DMS53 (cell line): ENCODE data around the gene MFSD12.
A peak's percentile ranks its signal among the peaks of the same experiment; 100 is the strongest.

Experiments
- DNase-seq: peaks from one replicate; lab custom pipeline; 2025; lab: John Stamatoyannopoulos, UW

MFSD12 gene

DNA sequence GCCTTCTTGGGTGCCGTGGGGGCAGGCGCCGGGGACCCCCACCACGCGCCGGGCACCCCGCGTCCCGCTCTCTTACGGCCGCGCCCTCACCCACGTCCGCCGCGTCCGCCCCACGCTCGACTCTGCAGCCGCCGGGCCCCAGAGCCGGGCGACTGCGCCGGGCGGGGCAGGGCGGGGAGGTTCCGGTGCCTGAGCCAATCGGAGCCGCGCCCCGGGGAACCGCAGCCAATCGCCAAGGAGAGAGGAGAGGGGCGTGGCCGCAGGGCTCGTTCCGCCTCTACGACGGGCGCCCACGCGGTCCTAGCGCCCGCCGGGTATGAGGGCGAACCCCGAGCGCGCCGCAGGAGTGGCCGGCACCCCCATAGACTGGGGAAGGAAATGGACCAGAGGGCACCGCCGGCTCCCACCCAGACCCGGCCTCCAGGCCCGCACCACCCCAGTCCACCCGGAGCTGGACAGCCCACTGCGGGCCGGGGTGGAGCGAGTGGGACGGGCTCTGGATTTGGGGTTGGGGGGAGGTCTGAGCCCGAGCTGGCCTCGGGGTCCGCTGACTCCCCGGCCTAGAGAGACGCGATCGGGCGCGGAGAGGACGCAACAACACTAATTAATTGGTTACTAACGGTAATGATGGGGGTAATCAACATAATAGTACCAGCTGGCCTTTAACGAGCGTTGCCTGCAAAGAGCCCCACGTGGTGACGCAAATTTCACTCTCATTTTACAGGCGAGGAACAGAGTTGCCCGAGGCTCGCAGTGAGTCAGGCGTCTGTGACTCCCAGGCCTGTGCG, at the start of gene MFSD12:
Gene MFSD12, minus strand, starts transcription at position 126 of the 788 bp plus-strand sequence. CDS start 183 bp downstream, outside the sequence.
- DNase-seq, result peak; percentile 95

DNA sequence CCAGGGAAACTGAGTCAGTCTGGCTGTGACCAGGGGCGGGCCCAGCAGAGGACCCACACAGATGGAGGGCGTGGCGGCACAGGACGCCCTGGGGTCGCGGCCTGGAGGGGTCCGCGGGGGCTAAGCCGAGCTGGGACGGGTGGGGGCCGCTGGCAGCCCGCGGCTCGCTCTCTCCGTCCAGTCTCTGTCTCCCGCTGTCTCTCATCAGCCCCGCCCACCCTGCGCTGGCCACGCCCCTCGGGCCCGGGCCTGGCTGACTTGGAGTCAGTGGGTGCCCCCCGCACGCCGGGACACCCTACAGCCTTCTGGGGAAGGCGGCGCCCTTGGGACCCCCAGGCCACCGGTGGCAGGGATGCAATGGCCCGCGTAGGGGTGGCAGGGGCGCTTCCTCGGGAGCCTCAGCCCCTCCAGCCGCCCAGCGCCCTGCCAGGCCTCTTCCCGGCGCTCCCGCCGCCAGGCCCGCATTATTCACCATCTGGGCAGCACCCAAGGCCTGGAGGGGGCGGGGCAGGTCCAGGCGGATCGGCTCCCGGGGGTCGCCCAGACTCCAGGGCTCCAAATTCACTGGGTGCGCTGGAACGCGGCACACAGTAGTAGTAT, 49.4 kb upstream of the MFSD12 start, which contains the start of gene TBXA2R:
Gene TBXA2R, minus strand, starts transcription at position 186 of the 600 bp plus-strand sequence. CDS start 6,241 bp downstream, outside the sequence.
- peak; percentile 68 for DNase-seq

DNA sequence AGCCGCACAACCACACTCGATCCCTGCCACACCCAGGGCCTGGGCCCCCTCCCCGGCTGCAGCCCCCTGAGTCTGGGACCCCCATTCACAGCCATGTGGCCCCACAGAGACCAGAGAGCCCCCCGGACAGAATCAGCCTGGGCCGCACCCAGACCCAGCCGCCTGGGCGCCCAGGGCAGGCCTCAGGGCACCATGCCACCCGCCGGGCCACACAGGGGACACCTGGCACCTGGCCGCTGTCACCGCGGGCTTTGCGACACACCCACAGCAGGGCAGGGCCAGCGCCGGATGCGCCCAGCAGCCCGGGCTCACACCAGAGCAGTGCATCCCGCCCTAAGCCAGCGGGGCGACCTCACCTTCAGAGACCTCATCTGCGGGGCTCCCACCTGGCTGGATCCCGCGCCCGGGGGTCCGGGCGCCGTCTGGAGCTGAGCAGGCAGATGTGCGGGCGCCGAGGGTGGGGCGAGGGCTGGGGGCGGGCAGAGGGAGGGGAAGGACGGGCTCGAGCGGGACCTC, 48.8 kb upstream of the MFSD12 start:
- peak; percentile 86 for DNase-seq

DNA sequence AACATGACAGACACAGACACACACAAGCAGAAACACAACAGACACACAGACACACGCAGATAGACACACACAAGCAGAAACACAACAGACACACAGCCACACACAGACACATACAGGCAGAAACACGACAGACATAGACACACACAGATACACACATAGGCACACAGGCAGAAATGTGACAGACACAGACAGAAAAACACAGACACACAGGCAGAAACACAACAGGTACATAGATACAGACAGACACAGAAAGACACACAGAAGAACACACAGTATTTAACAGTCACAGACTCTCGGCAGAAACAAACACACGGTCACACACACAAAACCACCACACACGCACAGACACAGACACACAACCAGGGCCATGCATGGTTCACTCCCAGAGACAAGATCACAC, 48.4 kb upstream of the MFSD12 start:
- DNase-seq, result no peak

DNA sequence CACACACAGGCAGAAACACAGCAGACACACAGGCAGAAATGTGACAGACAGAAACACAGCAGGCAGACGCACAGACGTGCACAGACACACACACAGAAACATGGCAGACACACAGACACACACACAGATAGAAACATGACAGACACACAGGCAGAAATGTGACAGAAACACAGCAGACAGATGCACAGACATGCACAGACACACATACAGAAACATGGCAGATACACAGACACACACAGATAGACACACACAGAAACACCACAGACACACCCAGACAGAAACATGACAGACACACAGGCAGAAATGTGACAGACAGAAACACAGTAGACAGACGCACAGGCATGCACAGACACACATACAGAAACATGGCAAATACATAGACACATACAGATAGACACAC, 48.0 kb upstream of the MFSD12 start:
- DNase-seq, result no peak

DNA sequence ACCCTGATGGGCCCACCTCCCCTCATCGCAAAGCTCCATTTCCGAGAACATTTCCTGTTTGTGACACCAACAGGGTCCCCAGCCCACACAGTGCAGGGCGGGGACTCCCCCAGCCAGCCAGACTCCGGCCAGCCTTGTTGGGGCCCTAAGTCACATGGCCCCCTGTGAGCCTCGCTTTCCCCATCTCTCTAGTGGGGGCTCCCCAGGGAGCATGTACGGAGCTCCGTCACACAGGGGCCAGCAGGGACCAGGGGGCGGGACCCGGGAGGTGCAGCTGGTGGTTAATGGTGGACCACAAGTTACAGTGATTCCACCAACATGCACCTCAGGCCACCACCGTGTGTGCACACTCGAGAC, 47.6 kb upstream of the MFSD12 start:
- DNase-seq, result no peak

DNA sequence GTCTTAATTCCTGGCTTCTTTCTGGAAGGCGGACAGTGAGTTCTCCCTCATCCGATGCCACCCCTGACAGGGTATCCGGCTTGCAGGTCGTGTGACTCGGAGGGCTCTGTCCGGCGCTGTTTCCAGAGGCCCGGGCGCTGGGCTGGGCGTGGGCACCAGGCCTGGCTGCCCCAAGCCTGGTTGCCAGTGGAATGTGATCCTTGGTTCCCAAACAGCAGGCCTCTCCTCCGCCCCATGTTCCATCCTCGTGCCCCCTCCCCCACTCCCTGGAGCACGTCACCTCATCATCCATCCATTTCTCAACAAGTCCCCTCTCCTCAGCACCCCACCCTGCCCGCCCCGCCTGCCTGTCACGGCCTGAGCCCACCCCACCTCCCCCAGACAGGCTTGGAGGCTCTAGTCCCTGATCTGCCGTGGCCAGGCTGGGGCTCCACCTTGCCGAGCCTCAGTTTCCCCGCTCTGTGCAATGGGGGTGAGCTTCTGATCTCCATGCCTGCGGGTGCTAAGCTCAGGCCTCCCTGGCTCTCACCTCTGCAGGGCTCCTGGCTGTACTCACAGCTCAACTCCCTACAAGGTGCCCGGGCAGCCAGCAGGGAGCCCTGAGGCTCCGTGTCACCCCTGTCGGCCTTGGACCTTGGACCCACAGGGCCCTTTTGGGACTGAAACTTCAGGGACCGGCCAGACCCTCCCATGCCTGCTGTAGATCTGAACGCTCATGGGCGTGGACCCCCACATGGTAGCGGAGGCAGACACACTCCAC, 47.0 kb upstream of the MFSD12 start:
- no peak for DNase-seq

DNA sequence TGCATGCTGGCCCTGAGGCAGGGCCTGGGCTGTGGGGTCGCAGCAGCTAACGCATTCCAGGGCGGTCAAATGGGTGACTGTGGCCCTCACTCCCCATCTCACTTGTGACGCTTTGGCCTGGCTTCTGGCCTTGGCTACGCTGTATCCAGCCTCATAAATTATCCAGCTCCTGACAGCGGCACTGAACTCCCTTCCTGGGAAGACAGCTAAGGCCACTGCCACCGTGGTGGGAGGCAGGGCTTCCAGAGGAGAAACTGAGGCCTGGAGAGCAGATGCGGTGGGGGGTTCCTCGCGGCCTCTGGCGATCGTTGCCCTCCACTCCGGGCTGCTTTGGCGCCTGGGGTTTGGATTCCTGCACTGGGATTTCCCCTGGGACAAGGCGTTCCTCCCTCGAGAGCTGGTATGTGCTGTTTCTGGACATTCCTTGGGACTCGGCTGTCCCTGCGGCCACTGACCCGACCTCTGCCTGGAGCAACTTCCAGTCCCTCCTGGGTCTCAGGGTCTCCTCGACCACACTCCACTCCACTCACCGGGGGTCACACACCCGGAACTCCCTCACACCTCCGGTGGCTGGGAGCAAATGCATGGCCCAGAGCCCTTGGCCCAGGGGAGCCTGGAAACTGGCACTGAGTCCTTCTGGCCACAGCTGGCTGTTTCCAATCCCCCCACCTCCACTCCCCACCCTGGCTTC, 45.9 kb upstream of the MFSD12 start:
- DNase-seq, result no peak

DNA sequence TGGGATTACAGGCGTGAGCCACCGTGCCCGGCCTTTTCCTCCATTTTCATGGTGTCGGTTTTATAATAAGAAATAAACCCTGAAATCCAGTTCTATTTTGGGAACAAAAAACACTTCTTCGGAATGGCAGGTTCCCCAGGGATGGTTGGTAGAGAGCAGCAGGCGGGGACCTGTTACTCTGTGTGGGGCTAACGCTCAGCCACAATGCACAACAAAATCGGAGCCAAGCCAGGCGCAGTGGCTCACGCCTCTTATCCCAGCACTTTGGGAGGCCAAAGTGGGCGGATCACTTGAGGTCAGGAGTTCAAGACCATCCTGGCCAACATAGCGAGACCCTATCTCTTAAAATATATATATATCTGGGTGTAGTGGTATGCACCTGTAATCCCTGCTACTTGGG, 43.6 kb upstream of the MFSD12 start:
- no peak for DNase-seq

DNA sequence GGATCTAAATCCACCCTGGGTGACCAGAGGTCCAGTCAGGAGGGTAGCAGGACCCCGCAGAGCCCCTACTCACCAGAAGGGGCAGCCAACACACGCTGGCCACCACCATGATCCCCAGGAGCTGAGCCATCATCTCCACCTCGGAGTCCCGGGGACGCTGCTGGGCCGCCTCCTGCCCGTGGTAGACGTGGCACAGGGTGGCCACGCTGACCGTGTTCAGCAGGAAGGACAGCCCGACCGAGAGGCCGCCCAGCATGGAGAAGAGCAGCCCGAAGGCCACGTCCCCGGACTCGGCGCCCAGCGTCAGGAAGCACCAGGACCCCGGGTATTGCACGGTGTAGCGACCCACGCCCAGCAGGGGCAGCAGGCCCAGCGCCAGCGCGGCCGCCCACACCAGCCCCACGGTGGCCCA, 42.4 kb upstream of the MFSD12 start:
- DNase-seq, result no peak

DNA sequence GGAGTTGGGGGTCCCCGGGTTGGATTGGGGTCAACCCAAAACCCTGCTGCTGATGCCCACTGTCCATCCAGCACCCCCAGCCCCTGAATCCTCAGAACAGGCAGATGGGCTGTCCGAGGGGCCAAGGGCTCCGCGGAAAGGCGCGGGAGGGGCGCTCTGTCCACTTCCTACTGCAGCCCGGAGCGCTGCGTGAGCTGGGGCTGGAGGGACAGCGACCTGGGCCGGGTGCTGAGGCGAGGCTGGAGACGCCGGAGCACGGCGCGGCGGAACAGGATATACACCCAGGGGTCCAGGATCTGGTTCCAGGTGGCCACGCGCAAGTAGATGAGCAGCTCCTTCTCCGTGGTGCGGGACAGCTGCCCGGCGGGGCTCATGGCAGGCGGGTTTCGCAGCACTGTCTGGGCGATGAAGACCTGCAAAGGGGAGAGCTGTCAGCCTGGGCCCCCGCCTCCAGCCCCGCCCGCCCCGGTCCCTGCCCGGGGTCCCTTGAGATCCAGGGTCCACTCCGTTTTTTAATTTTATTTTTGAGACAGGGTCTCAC, 38.2 kb upstream of the MFSD12 start:
- DNase-seq, result no peak

DNA sequence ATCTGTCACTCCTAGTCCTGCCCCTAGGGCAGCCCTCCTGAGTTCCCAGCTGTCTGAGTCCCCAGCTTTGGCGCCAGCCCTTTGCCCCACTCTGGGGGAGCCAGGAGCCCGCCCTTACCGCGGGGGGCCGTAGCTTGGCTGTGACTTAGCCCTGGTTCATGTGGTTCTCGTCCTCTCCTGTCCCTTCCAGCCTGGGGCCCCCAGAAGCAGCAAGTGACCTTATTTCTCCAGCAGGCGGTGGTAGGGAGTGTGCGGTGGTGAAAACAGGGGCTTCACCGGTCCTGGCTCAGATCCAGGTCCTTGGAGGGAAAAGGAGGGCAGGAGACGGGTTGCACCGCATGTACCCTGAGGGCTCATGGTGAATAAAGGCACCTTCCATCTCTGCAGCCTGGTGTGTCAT, 35.8 kb upstream of the MFSD12 start:
- DNase-seq, result no peak

DNA sequence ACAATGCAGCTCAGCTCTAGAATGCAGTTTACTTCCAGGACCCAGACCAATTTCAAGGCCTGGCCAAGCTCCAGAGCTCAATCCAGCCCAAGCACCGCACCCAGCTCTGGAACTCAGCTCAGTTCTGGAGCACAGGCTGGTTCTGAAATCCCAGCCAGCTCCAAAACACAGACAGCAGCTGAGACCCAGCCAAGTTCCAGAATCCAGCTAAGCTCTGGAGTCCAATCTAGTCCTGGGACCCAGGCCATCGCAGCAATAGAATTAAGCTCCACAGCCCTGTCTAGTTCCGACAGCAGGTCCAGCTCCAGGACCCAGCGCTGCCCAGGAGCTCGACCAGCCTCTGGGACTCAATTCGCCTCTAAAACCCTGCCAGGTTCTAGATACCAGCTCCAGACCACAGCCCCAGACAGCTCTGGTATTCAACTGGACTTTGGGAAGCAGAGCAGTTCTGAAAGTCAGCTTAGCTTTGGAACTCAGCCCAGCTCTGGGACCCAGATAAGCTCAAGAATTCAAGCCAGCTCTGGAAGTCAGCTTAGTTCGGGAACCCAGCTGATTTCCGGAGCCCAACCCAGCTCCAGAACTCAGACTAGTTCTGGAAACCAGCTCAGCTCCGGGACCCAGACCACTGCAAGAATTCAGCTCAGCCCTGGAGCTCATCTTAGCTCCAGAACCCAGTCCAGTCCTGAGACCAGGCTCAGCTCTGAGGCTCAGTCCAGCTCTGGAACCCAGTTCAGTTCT, 34.7 kb upstream of the MFSD12 start:
- no peak for DNase-seq

DNA sequence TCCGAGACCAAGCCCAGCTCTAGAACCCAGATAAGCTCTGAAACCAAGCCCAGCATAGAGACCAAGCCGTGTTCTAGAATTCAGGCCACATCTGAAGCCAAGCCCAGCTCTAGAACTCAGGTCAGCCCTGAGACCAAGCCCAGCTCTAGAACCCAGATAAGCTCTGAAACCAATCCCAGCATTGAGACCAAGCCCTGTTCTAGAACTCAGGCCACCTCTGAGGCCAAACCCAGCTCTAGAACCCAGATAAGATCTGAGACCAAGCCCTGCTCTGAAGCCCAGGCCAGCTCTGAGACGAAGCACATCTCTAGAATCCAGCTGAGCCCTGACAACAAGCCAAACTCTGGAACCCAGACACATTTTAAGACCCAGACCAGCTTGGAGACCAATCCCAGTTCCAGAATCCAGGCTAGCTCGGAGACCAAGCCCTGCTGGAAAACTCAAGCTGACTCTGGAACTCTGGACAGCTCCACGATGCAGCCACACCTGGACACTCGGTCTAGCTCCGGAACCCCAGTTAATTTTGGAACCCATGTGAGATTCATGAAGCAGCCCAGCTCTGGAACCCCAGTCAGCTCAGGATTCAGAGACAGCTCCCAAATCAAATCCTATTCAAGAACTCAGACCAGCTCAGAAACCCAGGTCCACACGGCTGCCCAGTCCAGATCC, 33.7 kb upstream of the MFSD12 start:
- no peak for DNase-seq

DNA sequence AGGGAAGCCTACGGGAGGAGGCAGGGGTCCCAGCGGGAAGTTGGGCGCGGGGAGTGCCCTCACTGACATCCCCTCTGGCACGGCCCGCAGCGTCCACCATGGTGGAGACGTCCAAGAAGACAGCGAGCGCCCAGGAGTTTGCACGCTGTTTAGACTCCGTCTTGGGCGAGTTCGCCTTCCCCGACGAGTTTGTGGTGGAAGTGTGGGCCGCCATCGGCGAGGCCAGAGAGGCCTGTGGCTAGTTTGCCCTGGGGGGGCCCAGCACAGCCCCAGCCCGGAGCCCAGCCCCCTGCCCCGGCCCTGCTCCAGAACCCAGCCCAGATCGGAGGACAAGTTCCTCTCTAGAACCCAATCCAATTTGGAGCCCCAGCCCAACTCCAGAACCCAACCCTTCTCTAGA, 32.6 kb upstream of the MFSD12 start:
- no peak for DNase-seq

DNA sequence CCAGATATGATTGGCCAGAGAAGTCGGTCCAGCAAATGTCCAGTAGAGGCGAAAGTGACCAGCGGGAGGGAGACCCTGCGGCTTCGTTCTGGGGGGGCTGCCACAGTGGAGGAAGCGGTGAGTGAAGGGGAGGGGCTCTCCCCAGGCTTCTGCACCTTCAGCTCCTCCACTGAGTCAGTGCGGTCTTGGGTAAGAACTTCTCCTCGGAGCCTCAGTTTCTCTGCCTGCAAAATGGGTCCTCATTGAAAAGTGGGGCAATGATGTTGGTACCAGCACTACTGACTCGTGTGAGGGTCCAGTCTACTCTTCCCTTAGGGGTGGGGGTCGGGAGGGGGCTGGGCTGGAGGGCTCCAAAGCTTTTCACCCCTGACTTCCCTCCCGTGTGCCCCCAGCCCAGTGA, 32.1 kb upstream of the MFSD12 start:
- no peak for DNase-seq

DNA sequence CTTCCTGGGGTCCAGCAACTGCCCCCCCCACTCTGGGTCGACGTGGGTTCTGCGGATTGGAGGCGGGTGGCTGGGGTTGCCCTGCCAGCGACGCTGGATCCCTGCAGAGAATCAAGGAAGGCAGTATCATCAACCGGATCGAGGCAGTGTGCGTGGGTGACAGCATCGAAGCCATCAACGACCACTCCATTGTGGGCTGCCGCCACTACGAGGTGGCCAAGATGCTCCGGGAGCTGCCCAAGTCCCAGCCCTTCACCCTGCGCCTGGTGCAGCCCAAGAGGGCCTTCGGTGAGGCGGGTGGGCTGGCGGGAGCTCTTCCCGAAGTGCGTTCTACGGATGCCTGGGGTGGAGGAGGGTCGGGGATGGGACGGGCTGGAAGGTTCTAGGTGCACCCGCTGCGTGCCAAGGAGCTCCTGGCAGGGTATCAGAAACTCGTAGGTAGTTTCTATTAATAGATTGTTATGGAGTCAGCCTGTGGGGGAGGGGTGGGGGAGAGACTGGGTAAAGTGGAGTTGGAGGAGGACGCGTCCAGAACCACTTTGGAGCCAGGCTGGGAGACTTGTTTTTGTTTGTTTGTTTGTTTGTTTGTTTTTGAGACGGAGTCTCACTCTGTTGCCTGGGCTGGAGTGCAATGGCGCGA, 29.4 kb upstream of the MFSD12 start:
- peak; percentile 47 for DNase-seq

DNA sequence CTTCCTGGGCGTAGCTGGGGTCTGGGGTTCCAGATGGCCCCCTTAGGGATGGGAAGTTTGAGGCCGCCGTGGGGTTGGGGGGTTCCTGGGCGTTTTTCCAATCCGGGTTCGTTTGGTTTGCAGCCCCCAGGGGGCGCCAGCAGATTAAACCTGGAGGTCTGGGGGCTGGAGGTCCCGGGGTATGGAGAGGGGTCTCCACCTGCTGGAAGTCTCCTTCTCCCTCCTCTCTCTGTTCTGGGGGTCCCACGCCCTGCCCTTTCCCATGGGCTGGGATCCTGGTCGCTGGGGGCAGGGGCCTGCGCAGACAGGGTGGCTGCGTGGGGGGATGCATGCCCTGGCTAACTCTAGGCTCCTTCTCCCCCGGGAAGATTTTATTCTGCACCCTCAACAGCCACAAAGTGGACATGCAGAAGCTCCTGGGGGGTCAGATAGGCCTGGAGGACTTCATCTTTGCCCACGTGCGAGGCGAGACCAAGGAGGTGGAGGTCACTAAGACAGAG, 28.8 kb upstream of the MFSD12 start:
- DNase-seq, result peak; percentile 28

DNA sequence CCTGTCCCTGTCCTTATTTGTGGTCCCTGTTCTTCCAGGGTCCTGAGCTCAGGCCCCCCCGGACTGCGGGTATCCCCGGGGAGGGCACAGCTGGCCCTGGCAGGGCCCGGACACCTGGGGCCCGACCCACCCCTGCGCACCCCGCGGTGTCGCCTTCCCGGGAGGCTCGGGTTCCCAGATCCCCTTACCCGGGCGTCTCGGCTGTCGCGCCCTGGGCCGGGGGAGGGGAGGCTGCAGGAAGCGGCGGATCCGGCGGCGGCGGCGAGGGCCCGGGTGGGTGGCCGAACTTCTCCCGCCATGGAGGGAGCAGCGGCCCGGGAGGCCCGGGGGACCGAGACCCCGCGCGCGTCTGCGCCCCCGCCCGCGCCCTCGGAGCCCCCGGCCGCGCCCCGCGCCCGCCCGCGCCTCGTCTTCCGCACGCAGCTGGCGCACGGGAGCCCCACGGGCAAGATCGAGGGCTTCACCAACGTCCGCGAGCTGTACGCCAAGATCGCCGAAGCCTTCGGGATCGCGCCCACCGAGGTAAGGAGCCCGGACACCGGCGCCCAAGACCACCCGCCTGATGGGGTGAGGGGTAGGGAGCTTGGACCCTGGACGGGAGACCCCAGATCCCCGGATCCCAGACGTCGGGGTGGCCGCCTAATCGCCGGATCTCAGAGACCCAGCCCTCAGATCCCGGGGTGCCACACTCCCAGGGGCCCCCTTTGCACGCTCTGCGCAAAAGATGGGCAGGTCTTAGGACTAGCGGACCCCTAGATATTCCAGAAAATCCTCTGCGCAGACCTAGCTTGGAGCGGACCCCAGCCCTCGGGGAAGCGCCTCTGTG, 28.1 kb upstream of the MFSD12 start, which contains the start of gene GIPC3:
Gene GIPC3, plus strand, starts transcription at position 178 of the 826 bp plus-strand sequence. Its CDS starts 120 bp downstream, at position 298.
- no peak for DNase-seq
